SK-N-SH (cell line): ENCODE measurements around the gene CDK9. TPM values are rescaled to one million over a fixed set of nuclear protein-coding genes. Genes with fewer than 3 reads are reported as not detected.
A peak's percentile ranks its signal among the peaks of the same experiment; 100 is the strongest.

Experiments used
- CTCF ChIA-PET: fragments of 300-600, 350-600 bp; formaldehyde crosslinking; extraction: SDS; loops from one replicate; lab custom pipeline; 2021; lab: Yijun Ruan, JAX
- POLR2A ChIA-PET: fragments of 350-600 bp; sonication (Branson Sonifier 250); formaldehyde crosslinking; extraction: SDS; loops from one replicate; lab custom pipeline; 2020; ENCODE audit warnings: antibody characterized with exemption, inconsistent platforms; lab: Yijun Ruan, JAX
- DNase-seq: peaks from one replicate; pipeline ENCODE4 v3.0.0; 2012
- H2AFZ ChIP-seq: fragments of 200-600 bp; sonication (generic); 2 replicates; pipeline ENCODE4 v1.8.1; 2016; ENCODE audit warnings: antibody characterized with exemption, mild to moderate bottlenecking, low read depth
- H3F3A ChIP-seq: fragments of 200-600 bp; sonication (generic); replicated peaks from 2 replicates; pipeline ENCODE3; 2016; ENCODE audit warnings: antibody characterized with exemption, mild to moderate bottlenecking; ENCODE audit not compliant: insufficient read depth
- H3K27ac ChIP-seq, 2 experiments: fragments of 200-500 bp in 1 of 2; fragments of 200-600 bp in 1 of 2; sonication (Bioruptor generic) in 1 of 2; sonication (generic), shearing (Covaris generic) in 1 of 2; 2 replicates each; pipeline versions ENCODE4 v1.5.1 to v1.6.1; 2014 to 2016; ENCODE audit warnings: low read depth in 2 of 2, inconsistent platforms in 1 of 2, low read length in 1 of 2, mild to moderate bottlenecking in 1 of 2, mixed read lengths in 1 of 2
- H3K27me3 ChIP-seq: fragments of 200-600 bp; sonication (generic), shearing (Covaris generic); 2 replicates; pipeline ENCODE4 v1.6.1; 2016; ENCODE audit warnings: mixed run types; ENCODE audit not compliant: insufficient read depth
- H3K36me3 ChIP-seq, 2 experiments: fragments of 200-500 bp in 1 of 2; fragments of 200-600 bp in 1 of 2; sonication (Bioruptor generic) in 1 of 2; sonication (generic) in 1 of 2; replicated peaks in 1 of 2; 2 replicates each; pipeline versions ENCODE3 to v1.5.1; 2014 to 2016; ENCODE audit warnings: low read length in 1 of 2, mild to moderate bottlenecking in 1 of 2; ENCODE audit not compliant: insufficient read depth in 2 of 2, control insufficient read depth in 1 of 2
- H3K4me1 ChIP-seq, 2 experiments: fragments of 200-500 bp in 1 of 2; fragments of 200-600 bp in 1 of 2; sonication (Bioruptor generic) in 1 of 2; sonication (generic), shearing (Covaris generic) in 1 of 2; 2 replicates each; pipeline versions ENCODE4 v1.5.1 to v1.6.1; 2014 to 2016; ENCODE audit warnings: low read depth in 1 of 2, low read length in 1 of 2, mixed run types in 1 of 2; ENCODE audit not compliant: insufficient read depth in 2 of 2, control insufficient read depth in 1 of 2
- H3K4me2 ChIP-seq: fragments of 200-600 bp; sonication (generic), shearing (Covaris generic); 2 replicates; pipeline ENCODE4 v1.6.1; 2017; ENCODE audit warnings: mixed run types
- H3K4me3 ChIP-seq, 2 experiments: fragments of 200-500 bp in 1 of 2; fragments of 200-600 bp in 1 of 2; sonication (Bioruptor generic) in 1 of 2; sonication (generic), shearing (Covaris generic) in 1 of 2; 2 replicates each; pipeline versions ENCODE4 v1.5.1 to v1.8.1; 2014 to 2016; ENCODE audit warnings: low read depth in 2 of 2, inconsistent platforms in 1 of 2, low read length in 1 of 2, mild to moderate bottlenecking in 1 of 2, mixed read lengths in 1 of 2, moderate library complexity in 1 of 2
- H3K79me2 ChIP-seq: fragments of 200-600 bp; sonication (generic); 2 replicates; pipeline ENCODE4 v1.8.1; 2017; ENCODE audit warnings: mild to moderate bottlenecking; ENCODE audit not compliant: insufficient read depth
- H3K9ac ChIP-seq: fragments of 200-600 bp; sonication (generic); 2 replicates; pipeline ENCODE4 v1.6.1; 2017; ENCODE audit warnings: mixed run types
- H3K9me2 ChIP-seq: fragments of 200-600 bp; sonication (generic); 2 replicates; pipeline ENCODE4 v1.6.1; 2017; ENCODE audit warnings: mixed run types
- H3K9me3 ChIP-seq: fragments of 200-600 bp; sonication (generic); 2 replicates; pipeline ENCODE4 v1.6.1; 2017; ENCODE audit warnings: mixed run types, mild to moderate bottlenecking, moderate library complexity
- H4K20me1 ChIP-seq: fragments of 200-600 bp; sonication (generic); 2 replicates; pipeline ENCODE4 v1.6.1; 2017; ENCODE audit warnings: mild to moderate bottlenecking, mixed run types; ENCODE audit not compliant: insufficient read depth
- CTCF ChIP-seq: fragments of 200-600 bp; sonication (generic); IDR thresholded peaks from 2 replicates; pipeline ENCODE4 v1.6.1; 2017; ENCODE audit warnings: antibody characterized with exemption, mild to moderate bottlenecking, moderate library complexity
- ELF1 ChIP-seq: IDR thresholded peaks from 2 replicates; pipeline ENCODE4 v1.4.0; 2012
- EZH2phosphoT487 ChIP-seq: fragments of 200-600 bp; sonication (generic); IDR thresholded peaks from 2 replicates; pipeline ENCODE4 v1.6.1; 2017; ENCODE audit warnings: low read depth, mixed run types, mild to moderate bottlenecking, antibody characterized with exemption, moderate library complexity, borderline replicate concordance
- FOXJ3 ChIP-seq: sonication (generic); formaldehyde crosslinking; IDR thresholded peaks from 2 replicates; pipeline ENCODE4 v1.5.1; 2020; ENCODE audit warnings: mild to moderate bottlenecking, missing genetic modification reagents
- GABPA ChIP-seq: IDR thresholded peaks from 2 replicates; pipeline ENCODE4 v1.4.0; 2012; ENCODE audit warnings: low read depth, mild to moderate bottlenecking
- GATA2 ChIP-seq: sonication (generic); formaldehyde crosslinking; IDR thresholded peaks from 2 replicates; pipeline ENCODE4 v1.5.0; 2020; ENCODE audit warnings: mild to moderate bottlenecking, missing genetic modification reagents
- IRF3 ChIP-seq: fragments of 150-350 bp; IDR thresholded peaks from 2 replicates; pipeline ENCODE4 v1.6.1; 2016; ENCODE audit warnings: mild to moderate bottlenecking, low read depth, low read length
- MEF2A ChIP-seq: IDR thresholded peaks from 2 replicates; pipeline ENCODE4 v1.4.0; 2012; ENCODE audit warnings: low read depth, borderline replicate concordance
- NFIC ChIP-seq: IDR thresholded peaks from 2 replicates; pipeline ENCODE4 v1.4.0; 2012; ENCODE audit warnings: borderline replicate concordance
- PBX3 ChIP-seq: IDR thresholded peaks from 2 replicates; pipeline ENCODE4; 2012
- RAD21 ChIP-seq: IDR thresholded peaks from 2 replicates; pipeline ENCODE4 v1.6.1; 2012; ENCODE audit warnings: mild to moderate bottlenecking, low read length
- SMC3 ChIP-seq: IDR thresholded peaks from 2 replicates; pipeline ENCODE4 v1.6.1; 2012; ENCODE audit warnings: low read depth, low read length, improper control_type of control experiment
- USF1 ChIP-seq: IDR thresholded peaks from 2 replicates; pipeline ENCODE4 v1.4.0; 2012; ENCODE audit warnings: low read depth, borderline replicate concordance
- YY1 ChIP-seq: IDR thresholded peaks from 2 replicates; pipeline ENCODE4 v1.4.0; 2012; ENCODE audit warnings: low read depth, mild to moderate bottlenecking
- WGBS: methylation state at CpG from one replicate; pipeline ENCODE4 v1.1.6; 2017; ENCODE audit warnings: low lambda C conversion rate; 5-methylcytosine and 5-hydroxymethylcytosine counted together
- polyA plus RNA-seq, 3 experiments: library from polyadenylated mRNA; depleted of rRNA; stranded (reverse); fragments of >200 nt; gene quantifications; 2 replicates each; pipeline ENCODE4 v1.2.3, GENCODE V29; 2012

CDK9 gene
- polyA plus RNA-seq, 1 of the 3 experiments (the other 2 are of a cell fraction): 82.7 TPM

GRCh38 chr9:127790094-127790855 lies 4.4 kb downstream of the CDK9 start:
- Histone ChIP-seq H3K4me3 (no peak overlapping the region), H3K4me2 (peak overlapping the region; percentile 22; the same call in 1 of the 2 replicates), H3K9ac (no peak overlapping the region), H3K9me2 (no peaks in the 10 kb centered on the region), H3K27me3 (no peaks in the 10 kb centered on the region), H3K27ac (no peak overlapping the region), H3K9me3 (no peaks in the 10 kb centered on the region), H3F3A (peaks cover 29% of the 10 kb centered on the region), H2AFZ (no peak overlapping the region), H3K36me3 (peaks cover 56 to 60% of the 10 kb centered on the region in 2 experiments), H3K79me2 (peaks cover 59% of the 10 kb centered on the region), H3K4me1 (peaks cover 6 to 10% of the 10 kb centered on the region in 2 experiments), H4K20me1 (peaks cover 74% of the 10 kb centered on the region)
- TF ChIP-seq FOXJ3: no peak
- TF ChIP-seq GABPA: no peak
- TF ChIP-seq EZH2phosphoT487: no peak
- no peak for TF ChIP-seq USF1
- TF ChIP-seq YY1: no peak
- TF ChIP-seq PBX3: no peak
- no peak for TF ChIP-seq CTCF
- no peak for TF ChIP-seq IRF3
- TF ChIP-seq GATA2 (CRISPR knock-in tag): no peak
- no peak for TF ChIP-seq ELF1
- DNase-seq: no peak
- 91% methylated on average over 9 of the region's 9 CpGs for WGBS
- CTCF ChIA-PET: interaction anchor here (0.7 to 6.3 kb wide), 6 partner anchors 12 to 80 kb away, joined by 3 to 87 read pairs (median 3); partner anchors contain the start of gene TOR2A
- POLR2A ChIA-PET: no interaction called here

- ChIA-PET CTCF (interaction anchor here (0.7 to 2.4 kb wide), 7 partner anchors 11 to 129 kb away, joined by 3 to 9 read pairs (median 3); partner anchors contain the start of genes FPGS and TOR2A), POLR2A (interaction anchor here (2.4 kb wide), 1 partner anchor 11 kb away, joined by 10 read pairs; no protein-coding TSS in a partner anchor)
- Histone ChIP-seq H3K4me3 (no peak overlapping the region), H3K36me3 (peaks cover 56 to 60% of the 10 kb centered on the region in 2 experiments), H3K79me2 (peaks cover 57% of the 10 kb centered on the region), H3K4me1 (peaks cover 6 to 10% of the 10 kb centered on the region in 2 experiments)
- no peak for TF ChIP-seq SMC3
- TF ChIP-seq NFIC: no peak
- TF ChIP-seq MEF2A: no peak
- TF ChIP-seq CTCF: peak; percentile 13; the same call in 1 of the 2 replicates
- TF ChIP-seq RAD21: no peak
- TF ChIP-seq, all 33 proteins: peak for 1
- Histone ChIP-seq H3K9me2 (no peaks in the 10 kb centered on the region), H3K27ac (no peak overlapping the region), H3K9ac (no peak overlapping the region), H2AFZ (no peak overlapping the region), H3F3A (peaks cover 37% of the 10 kb centered on the region), H3K27me3 (no peaks in the 10 kb centered on the region), H4K20me1 (peaks cover 74% of the 10 kb centered on the region), H3K9me3 (no peaks in the 10 kb centered on the region), H3K4me2 (no peak overlapping the region)
- no peak for DNase-seq
- WGBS: 98% methylated on average over 4 of the region's 4 CpGs
Measured at GRCh38 chr9:127791085-127791484, 5.3 kb downstream of the CDK9 start.
